ENCODE results near the gene CACNG4. TPM values are rescaled to one million over a fixed set of nuclear protein-coding genes. Genes with fewer than 3 reads are reported as not detected.

The CACNG4 gene
- total and polyA plus RNA-seq, 2 experiments from 2014 or later = 1.6 to 4.1 TPM

DNA sequence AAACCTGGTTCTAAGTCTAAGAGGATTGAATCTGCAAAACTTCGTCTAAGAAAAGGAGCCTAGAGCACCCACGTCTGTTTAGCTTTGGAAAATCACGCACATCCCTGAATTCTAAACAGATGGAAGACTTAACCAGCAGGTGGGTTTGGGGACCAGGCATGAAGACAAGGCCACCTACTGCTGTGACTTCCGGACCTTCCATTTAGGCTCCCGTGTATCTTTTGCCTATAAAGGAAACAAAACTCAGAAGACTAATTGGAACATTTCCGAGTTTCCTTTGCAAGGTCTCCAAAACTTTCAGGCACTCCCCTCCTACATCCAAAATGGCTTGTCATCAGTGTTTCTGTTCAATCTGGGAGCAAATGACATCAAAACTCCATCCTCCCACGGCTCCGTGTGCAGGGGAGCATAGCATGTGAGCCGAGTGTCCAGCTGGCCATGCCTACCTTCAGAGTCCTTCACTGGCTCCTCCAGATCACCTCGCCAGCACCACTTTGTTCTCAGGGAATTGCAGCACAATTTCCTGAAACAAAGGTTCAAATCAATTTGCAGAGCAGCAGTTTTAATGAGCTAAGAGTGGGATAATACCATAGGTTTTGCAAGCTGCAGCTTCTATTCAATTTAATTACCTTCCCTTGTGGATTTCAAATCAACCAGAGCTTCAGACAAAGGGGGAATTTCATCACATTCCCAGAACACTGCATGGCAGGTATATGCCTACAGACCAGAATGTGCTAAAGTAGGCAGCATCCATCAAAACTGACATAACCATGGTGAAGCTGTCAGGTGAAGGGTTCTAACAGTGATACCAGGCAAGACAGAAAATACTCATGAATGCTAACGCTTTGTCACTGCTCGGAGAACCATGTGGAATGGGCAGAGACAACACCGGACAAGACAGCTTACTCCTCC, 103.3 kb downstream of the CACNG4 start:
- peaks cover 5% of the 10 kb centered on the region for H3K27me3 Mint-ChIP-seq (ENCODE audit: insufficient read depth, low read depth, poor library complexity)
- Histone ChIP-seq H3K36me3 (ENCODE audit: insufficient read depth) (no peaks in the 10 kb centered on the region), H3F3A (replicated peaks; ENCODE audit: low read depth) (no peaks in the 10 kb centered on the region), H3K4me2 (no peak overlapping the region), H3K4me1 (ENCODE audit: insufficient read depth) (no peaks in the 10 kb centered on the region), H3K4me3 (no peak overlapping the region), H3K79me2 (replicated peaks; ENCODE audit: insufficient read depth) (no peaks in the 10 kb centered on the region), H4K20me1 (replicated peaks; ENCODE audit: insufficient read depth) (no peaks in the 10 kb centered on the region), H3K9me2 (ENCODE audit: insufficient read depth) (no peaks in the 10 kb centered on the region), H2AFZ (no peak overlapping the region), H3K27ac (ENCODE audit: low read depth) (peak overlapping the region; percentile 39; the same call in 1 of the 2 replicates), H3K27me3 (ENCODE audit: insufficient read depth) (no peaks in the 10 kb centered on the region)
- DNase-seq (ENCODE audit: low spot score) = no peak
- no peak for ATAC-seq
- no peak overlapping the region for H3K4me3 Mint-ChIP-seq
- H3K4me1 Mint-ChIP-seq = no peaks in the 10 kb centered on the region
- no peaks in the 10 kb centered on the region for H3K36me3 Mint-ChIP-seq (ENCODE audit: low read depth)
- peaks cover 6% of the 10 kb centered on the region; the same call in 2 of the 3 replicates for H3K9me3 Mint-ChIP-seq
- no peak overlapping the region for H3K27ac Mint-ChIP-seq
- TF ChIP-seq, protein P1, sequence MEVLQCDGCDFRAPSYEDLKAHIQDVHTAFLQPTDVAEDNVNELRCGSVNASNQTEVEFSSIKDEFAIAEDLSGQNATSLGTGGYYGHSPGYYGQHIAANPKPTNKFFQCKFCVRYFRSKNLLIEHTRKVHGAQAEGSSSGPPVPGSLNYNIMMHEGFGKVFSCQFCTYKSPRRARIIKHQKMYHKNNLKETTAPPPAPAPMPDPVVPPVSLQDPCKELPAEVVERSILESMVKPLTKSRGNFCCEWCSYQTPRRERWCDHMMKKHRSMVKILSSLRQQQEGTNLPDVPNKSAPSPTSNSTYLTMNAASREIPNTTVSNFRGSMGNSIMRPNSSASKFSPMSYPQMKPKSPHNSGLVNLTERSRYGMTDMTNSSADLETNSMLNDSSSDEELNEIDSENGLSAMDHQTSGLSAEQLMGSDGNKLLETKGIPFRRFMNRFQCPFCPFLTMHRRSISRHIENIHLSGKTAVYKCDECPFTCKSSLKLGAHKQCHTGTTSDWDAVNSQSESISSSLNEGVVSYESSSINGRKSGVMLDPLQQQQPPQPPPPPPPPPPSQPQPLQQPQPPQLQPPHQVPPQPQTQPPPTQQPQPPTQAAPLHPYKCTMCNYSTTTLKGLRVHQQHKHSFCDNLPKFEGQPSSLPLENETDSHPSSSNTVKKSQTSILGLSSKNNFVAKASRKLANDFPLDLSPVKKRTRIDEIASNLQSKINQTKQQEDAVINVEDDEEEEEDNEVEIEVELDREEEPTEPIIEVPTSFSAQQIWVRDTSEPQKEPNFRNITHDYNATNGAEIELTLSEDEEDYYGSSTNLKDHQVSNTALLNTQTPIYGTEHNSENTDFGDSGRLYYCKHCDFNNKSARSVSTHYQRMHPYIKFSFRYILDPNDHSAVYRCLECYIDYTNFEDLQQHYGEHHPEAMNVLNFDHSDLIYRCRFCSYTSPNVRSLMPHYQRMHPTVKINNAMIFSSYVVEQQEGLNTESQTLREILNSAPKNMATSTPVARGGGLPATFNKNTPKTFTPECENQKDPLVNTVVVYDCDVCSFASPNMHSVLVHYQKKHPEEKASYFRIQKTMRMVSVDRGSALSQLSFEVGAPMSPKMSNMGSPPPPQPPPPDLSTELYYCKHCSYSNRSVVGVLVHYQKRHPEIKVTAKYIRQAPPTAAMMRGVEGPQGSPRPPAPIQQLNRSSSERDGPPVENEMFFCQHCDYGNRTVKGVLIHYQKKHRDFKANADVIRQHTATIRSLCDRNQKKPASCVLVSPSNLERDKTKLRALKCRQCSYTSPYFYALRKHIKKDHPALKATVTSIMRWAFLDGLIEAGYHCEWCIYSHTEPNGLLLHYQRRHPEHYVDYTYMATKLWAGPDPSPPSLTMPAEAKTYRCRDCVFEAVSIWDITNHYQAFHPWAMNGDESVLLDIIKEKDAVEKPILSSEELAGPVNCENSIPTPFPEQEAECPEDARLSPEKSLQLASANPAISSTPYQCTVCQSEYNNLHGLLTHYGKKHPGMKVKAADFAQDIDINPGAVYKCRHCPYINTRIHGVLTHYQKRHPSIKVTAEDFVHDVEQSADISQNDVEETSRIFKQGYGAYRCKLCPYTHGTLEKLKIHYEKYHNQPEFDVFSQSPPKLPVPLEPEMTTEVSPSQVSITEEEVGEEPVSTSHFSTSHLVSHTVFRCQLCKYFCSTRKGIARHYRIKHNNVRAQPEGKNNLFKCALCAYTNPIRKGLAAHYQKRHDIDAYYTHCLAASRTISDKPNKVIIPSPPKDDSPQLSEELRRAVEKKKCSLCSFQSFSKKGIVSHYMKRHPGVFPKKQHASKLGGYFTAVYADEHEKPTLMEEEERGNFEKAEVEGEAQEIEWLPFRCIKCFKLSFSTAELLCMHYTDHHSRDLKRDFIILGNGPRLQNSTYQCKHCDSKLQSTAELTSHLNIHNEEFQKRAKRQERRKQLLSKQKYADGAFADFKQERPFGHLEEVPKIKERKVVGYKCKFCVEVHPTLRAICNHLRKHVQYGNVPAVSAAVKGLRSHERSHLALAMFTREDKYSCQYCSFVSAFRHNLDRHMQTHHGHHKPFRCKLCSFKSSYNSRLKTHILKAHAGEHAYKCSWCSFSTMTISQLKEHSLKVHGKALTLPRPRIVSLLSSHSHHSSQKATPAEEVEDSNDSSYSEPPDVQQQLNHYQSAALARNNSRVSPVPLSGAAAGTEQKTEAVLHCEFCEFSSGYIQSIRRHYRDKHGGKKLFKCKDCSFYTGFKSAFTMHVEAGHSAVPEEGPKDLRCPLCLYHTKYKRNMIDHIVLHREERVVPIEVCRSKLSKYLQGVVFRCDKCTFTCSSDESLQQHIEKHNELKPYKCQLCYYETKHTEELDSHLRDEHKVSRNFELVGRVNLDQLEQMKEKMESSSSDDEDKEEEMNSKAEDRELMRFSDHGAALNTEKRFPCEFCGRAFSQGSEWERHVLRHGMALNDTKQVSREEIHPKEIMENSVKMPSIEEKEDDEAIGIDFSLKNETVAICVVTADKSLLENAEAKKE (CRISPR knock-in tag; IDR thresholded peaks at IDR 0.05) = no peak
- TF ChIP-seq NANOG (IDR thresholded peaks at IDR 0.05; ENCODE audit: borderline replicate concordance) (no peak), EZH2phosphoT487 (IDR thresholded peaks at IDR 0.05; ENCODE audit: unreplicated experiment) (no peak), CREB1 (CRISPR knock-in tag; IDR thresholded peaks at IDR 0.05; ENCODE audit: low read depth) (no peak), STAT1 (IDR thresholded peaks at IDR 0.05; ENCODE audit: unreplicated experiment) (no peak), ZNF114 (CRISPR knock-in tag; IDR thresholded peaks at IDR 0.05) (no peak), ZNF331 (CRISPR knock-in tag; IDR thresholded peaks at IDR 0.05; ENCODE audit: low read depth) (no peak), CTCF (conservative IDR thresholded peaks at IDR 0.05; ENCODE audit: low read depth in 2 of 2) (no peak), JUNB (IDR thresholded peaks at IDR 0.05; ENCODE audit: unreplicated experiment) (no peak), ETS1 (IDR thresholded peaks at IDR 0.05) (no peak), POLR2AphosphoS5 (IDR thresholded peaks at IDR 0.05; ENCODE audit: low read depth) (no peak), EZH2 (IDR thresholded peaks at IDR 0.05; ENCODE audit: low read depth, unreplicated experiment) (no peak)
- TF ChIP-seq, protein P2, sequence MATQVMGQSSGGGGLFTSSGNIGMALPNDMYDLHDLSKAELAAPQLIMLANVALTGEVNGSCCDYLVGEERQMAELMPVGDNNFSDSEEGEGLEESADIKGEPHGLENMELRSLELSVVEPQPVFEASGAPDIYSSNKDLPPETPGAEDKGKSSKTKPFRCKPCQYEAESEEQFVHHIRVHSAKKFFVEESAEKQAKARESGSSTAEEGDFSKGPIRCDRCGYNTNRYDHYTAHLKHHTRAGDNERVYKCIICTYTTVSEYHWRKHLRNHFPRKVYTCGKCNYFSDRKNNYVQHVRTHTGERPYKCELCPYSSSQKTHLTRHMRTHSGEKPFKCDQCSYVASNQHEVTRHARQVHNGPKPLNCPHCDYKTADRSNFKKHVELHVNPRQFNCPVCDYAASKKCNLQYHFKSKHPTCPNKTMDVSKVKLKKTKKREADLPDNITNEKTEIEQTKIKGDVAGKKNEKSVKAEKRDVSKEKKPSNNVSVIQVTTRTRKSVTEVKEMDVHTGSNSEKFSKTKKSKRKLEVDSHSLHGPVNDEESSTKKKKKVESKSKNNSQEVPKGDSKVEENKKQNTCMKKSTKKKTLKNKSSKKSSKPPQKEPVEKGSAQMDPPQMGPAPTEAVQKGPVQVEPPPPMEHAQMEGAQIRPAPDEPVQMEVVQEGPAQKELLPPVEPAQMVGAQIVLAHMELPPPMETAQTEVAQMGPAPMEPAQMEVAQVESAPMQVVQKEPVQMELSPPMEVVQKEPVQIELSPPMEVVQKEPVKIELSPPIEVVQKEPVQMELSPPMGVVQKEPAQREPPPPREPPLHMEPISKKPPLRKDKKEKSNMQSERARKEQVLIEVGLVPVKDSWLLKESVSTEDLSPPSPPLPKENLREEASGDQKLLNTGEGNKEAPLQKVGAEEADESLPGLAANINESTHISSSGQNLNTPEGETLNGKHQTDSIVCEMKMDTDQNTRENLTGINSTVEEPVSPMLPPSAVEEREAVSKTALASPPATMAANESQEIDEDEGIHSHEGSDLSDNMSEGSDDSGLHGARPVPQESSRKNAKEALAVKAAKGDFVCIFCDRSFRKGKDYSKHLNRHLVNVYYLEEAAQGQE (IDR thresholded peaks at IDR 0.05; ENCODE audit: unreplicated experiment) = no peak

All from GM23338 (cell line).